Natural killer cell (primary cell): Measurements from ENCODE around the gene RHOG. TPM values are rescaled to one million over a fixed set of nuclear protein-coding genes. Genes with fewer than 3 reads are reported as not detected.

Experiments used
- ATAC-seq, 3 donors: fragments of 150-1000 bp in 2 of 3; fragments of 200-7000 bp in 1 of 3; cut with Tn5 transposase; 1 replicate in 1 of 3; 2 replicates in 2 of 3; pipeline ENCODE4 v1.10.0; 2021; ENCODE audit warnings: mild to moderate bottlenecking in 2 of 3, moderate library complexity in 2 of 3
- DNase-seq, 2 donors: peaks; one replicate each; pipeline versions ENCODE4 v3.0.0 to v3.0.0-alpha.2; 2013 to 2021; ENCODE audit warnings: mixed read lengths in 1 of 2
- H3K27ac ChIP-seq: one replicate; pipeline ENCODE4 v1.5.1; 2013; ENCODE audit warnings: mild to moderate bottlenecking, low read length
- H3K27me3 ChIP-seq: one replicate; pipeline ENCODE4 v1.6.1; 2013; ENCODE audit warnings: low read length; ENCODE audit not compliant: control insufficient read depth, insufficient read depth
- H3K36me3 ChIP-seq: one replicate; pipeline ENCODE4 v1.6.1; 2013; ENCODE audit warnings: low read length; ENCODE audit not compliant: control insufficient read depth, insufficient read depth
- H3K4me1 ChIP-seq: one replicate; pipeline ENCODE4 v1.6.1; 2013; ENCODE audit warnings: low read length; ENCODE audit not compliant: control insufficient read depth, insufficient read depth
- H3K4me3 ChIP-seq: one replicate; pipeline ENCODE4 v1.5.1; 2013; ENCODE audit warnings: low read length
- H3K9me3 ChIP-seq: one replicate; pipeline ENCODE4 v1.6.1; 2013; ENCODE audit warnings: low read length; ENCODE audit not compliant: control insufficient read depth, insufficient read depth
- H3K27ac Mint-ChIP-seq, 2 donors: one replicate each; pipeline ENCODE4 v1.8.0; 2022; ENCODE audit warnings: mild to moderate bottlenecking in 2 of 2, mixed read lengths in 2 of 2, moderate library complexity in 1 of 2
- H3K27me3 Mint-ChIP-seq, 2 donors: one replicate each; pipeline ENCODE4 v1.8.0; 2022; ENCODE audit warnings: low read depth in 2 of 2, mixed read lengths in 2 of 2
- H3K36me3 Mint-ChIP-seq: one replicate; pipeline ENCODE4 v1.8.0; 2022; ENCODE audit warnings: mixed read lengths
- H3K4me1 Mint-ChIP-seq, 2 donors: one replicate each; pipeline ENCODE4 v1.8.0; 2022; ENCODE audit warnings: mixed read lengths in 2 of 2
- H3K4me3 Mint-ChIP-seq: one replicate; pipeline ENCODE4 v1.8.0; 2022; ENCODE audit warnings: mild to moderate bottlenecking, moderate library complexity, mixed read lengths
- H3K9me3 Mint-ChIP-seq, 2 donors: one replicate each; pipeline ENCODE4 v1.8.0; 2022; ENCODE audit warnings: mixed read lengths in 2 of 2
- CTCF ChIP-seq: fragments of 200-600 bp; IDR thresholded peaks from one replicate; pipeline ENCODE4 v1.8.0; 2022; ENCODE audit warnings: antibody characterized with exemption
- WGBS: methylation state at CpG from one replicate; pipeline ENCODE4 v1.1.7; 2013; ENCODE audit warnings: missing lambda C conversion rate; ENCODE audit not compliant: insufficient coverage; 5-methylcytosine and 5-hydroxymethylcytosine counted together
- intact Hi-C: fragments of 100-400 bp; cut with micrococcal nuclease; formaldehyde crosslinking; loops from one replicate; pipeline ENCODE4 v1.14.2; 2022
- total RNA-seq, 4 donors: library from RNA; stranded (reverse); fragments of 120-200 nt in 1 of 4; gene quantifications; one replicate each; pipeline versions ENCODE4 v1.2.3 to v1.2.4, GENCODE V29; 2013 to 2022

RHOG gene
- total RNA-seq, 3 donors from 2014 or later (not counting 1 experiment from before 2014, with no cell fraction given): 114 to 145 (median 137) TPM

GRCh38 chr11:3807909-3808860 lies 32.6 kb downstream of the RHOG start, which contains the start of gene PGAP2:
PGAP2 (plus strand) TSS chr11:3808560; CDS start chr11:3811260, 2,700 bp downstream.
- Mint-ChIP-seq H3K4me3 (peak within 1 kb of the TSS; percentile 97), H3K36me3 (no peaks in the 10 kb centered on the region), H3K4me1 (peaks cover 6 to 16% of the 10 kb centered on the region in 2 donors), H3K27me3 (no peaks in the 10 kb centered on the region), H3K9me3 (no peaks in the 10 kb centered on the region), H3K27ac (peak within 1 kb of the TSS; percentile 76 to 90)
- ATAC-seq: peak; percentile 77 to 81 (median 78)
- Histone ChIP-seq H3K36me3 (no peaks in the 10 kb centered on the region), H3K9me3 (no peaks in the 10 kb centered on the region), H3K27ac (peak within 1 kb of the TSS; percentile 49), H3K4me3 (peak within 1 kb of the TSS; percentile 78), H3K27me3 (no peaks in the 10 kb centered on the region), H3K4me1 (peaks cover 14% of the 10 kb centered on the region)
- peak; percentile 59 to 77 for DNase-seq
- peak; percentile 59 for TF ChIP-seq CTCF
- intact Hi-C loops: loop anchor here (1.0 to 10.0 kb wide), 3 partner anchors 11 to 53 kb away; partner anchors contain the start of gene NUP98
- 2% methylated on average over 53 of the region's 55 CpGs for WGBS

- WGBS: 86% methylated on average over 10 of the region's 11 CpGs
- Mint-ChIP-seq H3K27ac (no peak overlapping the region), H3K4me3 (no peak overlapping the region)
These were observed 36.8 kb downstream of the RHOG start for GRCh38 chr11:3803726-3804495.

GRCh38 chr11:3802011-3802790 lies 38.6 kb downstream of the RHOG start:
- no peak for ATAC-seq
- H3K4me3 ChIP-seq: no peak overlapping the region
- no peak for DNase-seq
- Mint-ChIP-seq H3K4me1 (peaks cover 7 to 9% of the 10 kb centered on the region in 2 donors), H3K27ac (no peak overlapping the region), H3K4me3 (no peak overlapping the region), H3K27me3 (no peaks in the 10 kb centered on the region), H3K9me3 (peaks cover 0 to 3% of the 10 kb centered on the region in 2 donors), H3K36me3 (no peaks in the 10 kb centered on the region)
- intact Hi-C loops: loop anchor here (10.0 kb wide), 1 partner anchor 47 kb away; no protein-coding TSS in a partner anchor
- TF ChIP-seq CTCF: no peak
- peaks cover 10% of the 10 kb centered on the region for H3K4me1 ChIP-seq
- 95% methylated on average over 3 of the region's 4 CpGs for WGBS
- H3K9me3 ChIP-seq: no peaks in the 10 kb centered on the region
- no peaks in the 10 kb centered on the region for H3K27me3 ChIP-seq
- H3K27ac ChIP-seq: no peak overlapping the region
- no peaks in the 10 kb centered on the region for H3K36me3 ChIP-seq

More at GRCh38 chr11:3803726-3804495, 36.8 kb downstream of the RHOG start:
- Mint-ChIP-seq H3K36me3 (no peaks in the 10 kb centered on the region), H3K9me3 (peaks cover 0 to 3% of the 10 kb centered on the region in 2 donors), H3K4me1 (peaks cover 4 to 13% of the 10 kb centered on the region in 2 donors), H3K27me3 (no peaks in the 10 kb centered on the region)
- no peak for TF ChIP-seq CTCF
- no peak overlapping the region for H3K27ac ChIP-seq
- H3K4me3 ChIP-seq: no peak overlapping the region
- no peaks in the 10 kb centered on the region for H3K36me3 ChIP-seq
- no peak for ATAC-seq
- H3K4me1 ChIP-seq: peaks cover 11% of the 10 kb centered on the region
- DNase-seq: no peak
- no peaks in the 10 kb centered on the region for H3K9me3 ChIP-seq
- intact Hi-C loops: loop anchor here (10.0 kb wide), 1 partner anchor 49 kb away; no protein-coding TSS in a partner anchor
- no peaks in the 10 kb centered on the region for H3K27me3 ChIP-seq
